Activated CD4-positive, CD25-positive, alpha-beta regulatory T cell (primary cell): Measurements from ENCODE around the gene EFHC1.
A peak's percentile ranks its signal among the peaks of the same experiment; 100 is the strongest.
"Not testable (repeated sequence)": the region's sequence is repeated elsewhere in the genome, so short reads cannot be mapped to it uniquely, and the experiment has no call there.

Experiments used
- DNase-seq, 4 experiments: peaks; one replicate each; lab custom pipeline; 2025; lab: John Stamatoyannopoulos, UW

The EFHC1 gene, protein sequence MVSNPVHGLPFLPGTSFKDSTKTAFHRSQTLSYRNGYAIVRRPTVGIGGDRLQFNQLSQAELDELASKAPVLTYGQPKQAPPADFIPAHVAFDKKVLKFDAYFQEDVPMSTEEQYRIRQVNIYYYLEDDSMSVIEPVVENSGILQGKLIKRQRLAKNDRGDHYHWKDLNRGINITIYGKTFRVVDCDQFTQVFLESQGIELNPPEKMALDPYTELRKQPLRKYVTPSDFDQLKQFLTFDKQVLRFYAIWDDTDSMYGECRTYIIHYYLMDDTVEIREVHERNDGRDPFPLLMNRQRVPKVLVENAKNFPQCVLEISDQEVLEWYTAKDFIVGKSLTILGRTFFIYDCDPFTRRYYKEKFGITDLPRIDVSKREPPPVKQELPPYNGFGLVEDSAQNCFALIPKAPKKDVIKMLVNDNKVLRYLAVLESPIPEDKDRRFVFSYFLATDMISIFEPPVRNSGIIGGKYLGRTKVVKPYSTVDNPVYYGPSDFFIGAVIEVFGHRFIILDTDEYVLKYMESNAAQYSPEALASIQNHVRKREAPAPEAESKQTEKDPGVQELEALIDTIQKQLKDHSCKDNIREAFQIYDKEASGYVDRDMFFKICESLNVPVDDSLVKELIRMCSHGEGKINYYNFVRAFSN

DNA sequence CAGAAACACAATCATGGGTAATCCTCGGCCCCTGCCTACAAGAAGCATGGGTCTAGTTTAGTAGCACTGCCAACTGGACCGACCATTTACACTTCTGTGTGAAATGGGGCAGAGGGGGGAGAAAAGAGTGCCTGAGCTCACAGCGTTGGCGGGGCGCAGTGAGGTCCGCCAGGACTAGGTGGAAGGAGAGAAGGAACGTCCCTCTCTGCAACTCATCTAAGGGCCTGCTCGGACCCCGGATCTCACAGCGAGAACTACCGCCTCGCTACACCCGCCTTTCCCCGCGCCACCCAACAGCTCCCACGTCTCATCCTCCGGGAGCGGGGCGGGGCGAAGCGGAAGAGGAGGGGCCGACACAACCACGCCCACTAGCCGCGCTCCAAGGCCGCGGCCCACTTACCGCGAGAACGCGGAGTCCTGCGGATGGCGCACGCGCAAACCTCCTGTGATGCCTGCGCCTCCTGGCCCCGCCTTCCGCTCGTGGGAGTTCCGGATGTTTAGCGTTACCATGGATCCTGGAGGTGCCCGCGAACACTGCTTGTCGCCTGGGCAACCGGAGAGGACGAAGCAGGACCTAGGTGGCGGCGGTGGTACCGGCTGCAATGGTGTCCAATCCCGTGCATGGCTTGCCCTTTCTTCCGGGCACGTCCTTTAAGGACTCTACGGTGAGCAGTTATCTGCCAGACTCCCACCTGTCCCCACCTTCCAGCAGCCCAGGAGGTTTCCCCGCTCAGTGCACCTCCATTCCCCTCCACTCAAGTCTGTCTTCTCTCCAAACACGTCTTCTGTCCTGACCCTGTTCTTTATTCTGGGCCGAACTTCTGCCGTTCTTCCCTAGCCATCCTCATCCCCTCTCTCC is at the start of gene EFHC1:
Gene EFHC1, plus strand, starts transcription at position 534 of the 859 bp plus-strand sequence. Its CDS starts 69 bp downstream, at position 603.
- DNase-seq = peak; percentile 93 to 97 (median 96)

DNA sequence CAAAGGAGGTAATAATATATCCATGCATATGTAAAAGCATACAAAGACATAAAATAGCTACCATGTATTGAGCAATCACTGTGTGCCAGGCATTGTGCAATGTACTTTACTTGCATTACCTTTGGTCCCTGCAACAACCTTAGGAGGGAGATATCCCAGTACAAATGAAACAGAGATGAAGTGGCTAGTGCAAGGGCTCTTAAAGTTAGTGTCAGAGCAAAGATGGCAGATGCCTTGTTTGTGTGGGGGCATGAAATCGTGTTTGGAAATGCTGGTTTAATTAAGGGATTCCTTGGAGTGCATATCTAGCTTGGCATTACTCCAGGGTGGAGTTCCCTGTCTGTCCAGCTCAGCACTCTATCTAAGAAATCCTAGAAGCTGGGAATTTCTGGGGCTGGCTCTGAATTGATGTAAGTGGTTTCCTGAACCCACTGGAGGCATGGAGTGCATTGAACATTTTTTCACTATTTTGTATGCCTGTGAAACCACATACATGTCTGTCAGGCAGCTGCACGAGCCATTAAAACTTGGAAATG is 48.4 kb upstream of the EFHC1 start:
- DNase-seq = no peak

DNA sequence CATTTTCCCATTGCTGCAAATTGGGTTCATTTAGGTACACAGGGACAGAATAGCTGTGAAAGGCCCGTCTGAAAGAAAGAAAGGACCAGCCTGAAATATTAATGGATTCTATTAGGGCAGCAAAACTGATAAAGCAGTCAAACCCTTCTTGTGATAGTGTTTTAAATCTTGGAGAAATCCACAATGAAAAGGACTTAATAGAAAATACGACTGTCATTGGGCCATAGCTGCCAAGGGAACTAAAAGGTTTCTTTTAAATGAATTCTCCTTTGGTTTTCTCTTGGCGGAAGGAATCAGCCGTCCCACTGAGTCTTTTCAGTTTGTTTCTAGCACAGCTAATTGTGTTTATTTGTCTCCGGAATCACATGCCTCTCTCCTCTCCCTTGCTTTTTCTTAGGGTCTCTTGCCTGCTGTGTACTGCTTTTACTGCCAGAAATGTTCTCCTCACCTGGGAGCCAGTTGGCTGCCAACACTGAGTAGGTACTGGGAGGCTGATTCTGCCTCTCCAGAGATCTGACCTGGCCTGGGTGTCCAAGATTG is 46.9 kb upstream of the EFHC1 start:
- DNase-seq = no peak

DNA sequence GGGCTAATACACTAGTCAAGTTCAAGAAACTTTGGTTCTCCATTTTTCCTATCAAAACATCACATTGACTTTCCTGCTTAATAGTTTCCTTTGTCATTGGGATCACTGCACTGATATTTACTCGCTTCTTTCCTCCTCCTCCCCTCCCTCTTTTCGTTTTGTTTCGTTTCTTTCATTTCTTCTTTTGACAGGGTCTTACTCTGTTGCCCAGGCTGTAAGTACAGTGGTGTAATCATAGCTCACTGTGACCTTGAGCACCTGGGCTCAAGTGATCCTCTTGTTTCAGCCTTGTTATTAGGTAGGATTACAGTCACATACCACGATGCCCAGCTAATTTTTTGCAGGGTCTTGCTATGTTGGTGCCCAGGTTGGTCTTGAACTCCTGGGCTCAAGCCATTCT is 45.9 kb upstream of the EFHC1 start:
- no peak for DNase-seq

DNA sequence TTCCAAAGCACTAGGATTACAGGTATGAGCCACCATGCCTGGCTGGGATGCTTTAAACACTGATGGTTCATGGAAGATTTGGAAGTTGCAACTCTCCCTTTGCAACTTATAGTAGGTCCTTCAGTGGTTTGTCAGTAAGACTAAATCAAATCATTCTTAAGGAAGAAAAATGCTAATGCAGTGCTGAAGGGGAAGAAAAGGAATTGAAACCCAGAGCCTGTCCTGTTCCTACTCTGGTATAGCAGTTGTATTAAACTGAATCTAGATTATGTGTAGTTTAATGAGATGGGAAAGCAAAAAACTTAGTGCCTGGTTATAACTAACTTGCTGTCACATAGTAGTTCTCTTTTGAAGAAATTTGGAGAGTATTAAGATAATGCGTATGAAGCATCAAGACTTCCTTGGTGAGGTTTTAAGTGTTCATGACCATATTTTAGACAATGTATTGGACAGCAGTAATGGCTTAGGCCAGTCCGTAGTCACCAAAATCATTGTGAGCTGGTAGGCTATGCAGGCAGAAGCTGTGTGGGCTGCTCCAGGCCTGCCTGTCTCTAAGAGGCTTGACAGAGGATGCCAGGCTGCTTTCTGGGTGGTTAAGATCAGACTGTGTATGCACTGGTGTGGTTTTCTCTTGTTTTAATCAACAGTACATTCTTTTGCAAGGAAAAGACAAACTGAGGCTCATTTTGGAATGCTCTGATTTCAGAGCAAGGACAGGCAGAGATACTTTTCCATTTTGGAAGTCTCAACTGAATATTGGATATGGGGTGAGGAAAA is 44.2 kb upstream of the EFHC1 start:
- DNase-seq = no peak

DNA sequence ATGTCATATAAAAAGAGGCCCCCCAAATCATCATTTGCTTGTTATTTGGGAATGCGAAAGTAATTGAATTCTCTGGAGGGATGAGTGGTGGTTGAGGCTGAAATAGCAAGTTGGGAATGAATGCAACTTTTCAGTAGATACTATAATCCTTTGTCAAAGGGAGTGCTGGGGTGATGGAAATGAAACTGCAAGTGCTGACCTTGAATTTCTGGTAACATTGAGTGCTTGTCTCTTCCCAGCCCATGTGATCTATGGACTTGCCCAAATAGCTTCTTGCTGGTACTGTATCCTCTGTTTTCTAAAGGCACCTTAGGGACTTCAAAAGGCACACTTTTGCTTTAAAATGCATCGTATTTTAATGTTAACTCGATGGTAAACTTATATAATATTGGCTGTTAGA is 43.4 kb upstream of the EFHC1 start:
- no peak for DNase-seq

DNA sequence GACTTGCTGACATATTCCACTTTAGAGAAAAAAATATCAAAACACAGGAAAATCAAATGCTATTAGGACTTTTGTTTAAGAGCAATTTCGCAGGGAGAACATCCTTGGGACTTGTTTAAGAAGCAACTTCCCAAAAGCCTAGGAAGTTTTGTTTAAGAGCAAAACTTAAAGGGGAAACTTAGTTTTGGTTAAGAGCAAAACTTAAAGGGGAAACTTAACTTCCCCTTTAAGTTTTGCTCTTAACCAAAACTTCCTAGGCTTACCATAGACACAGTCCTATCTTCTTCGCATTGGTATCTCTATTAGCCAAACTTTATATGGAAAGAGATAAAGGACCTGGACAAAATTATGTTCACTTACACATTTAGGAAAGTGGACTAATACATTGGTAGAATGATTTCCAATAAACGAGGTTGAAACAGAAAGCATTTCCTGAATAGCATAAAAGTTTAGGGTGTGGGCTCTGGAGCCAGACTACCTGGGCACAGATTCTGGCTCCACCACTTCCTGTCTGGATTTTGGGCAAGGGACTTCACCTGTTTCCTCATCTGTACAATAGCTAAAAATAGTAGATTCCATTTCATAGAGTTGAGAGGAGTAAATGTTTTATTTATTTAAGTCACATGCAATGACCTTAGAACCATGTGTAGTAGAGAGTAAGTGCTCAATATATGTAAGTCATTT is 42.5 kb upstream of the EFHC1 start:
- no peak for DNase-seq

DNA sequence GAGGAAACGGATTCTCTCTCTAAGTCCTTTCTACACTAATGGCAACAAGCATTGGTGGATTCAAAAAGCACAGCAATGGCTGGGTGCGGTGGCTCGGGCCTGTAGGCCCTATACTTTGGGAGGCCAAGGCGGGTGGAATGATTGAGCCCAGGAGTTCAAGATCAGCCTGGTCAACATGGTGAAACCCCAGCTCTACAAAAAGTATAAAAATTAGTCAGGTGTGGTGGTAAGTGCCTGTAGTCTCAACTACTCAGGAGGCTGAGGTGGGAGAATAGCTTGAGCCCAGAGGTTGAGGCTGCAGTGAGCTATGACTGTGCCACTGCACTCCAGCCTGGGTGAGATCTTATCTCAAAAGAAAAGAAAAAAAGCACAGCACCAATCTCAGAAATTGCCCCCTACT is 38.9 kb upstream of the EFHC1 start:
- no peak for DNase-seq

DNA sequence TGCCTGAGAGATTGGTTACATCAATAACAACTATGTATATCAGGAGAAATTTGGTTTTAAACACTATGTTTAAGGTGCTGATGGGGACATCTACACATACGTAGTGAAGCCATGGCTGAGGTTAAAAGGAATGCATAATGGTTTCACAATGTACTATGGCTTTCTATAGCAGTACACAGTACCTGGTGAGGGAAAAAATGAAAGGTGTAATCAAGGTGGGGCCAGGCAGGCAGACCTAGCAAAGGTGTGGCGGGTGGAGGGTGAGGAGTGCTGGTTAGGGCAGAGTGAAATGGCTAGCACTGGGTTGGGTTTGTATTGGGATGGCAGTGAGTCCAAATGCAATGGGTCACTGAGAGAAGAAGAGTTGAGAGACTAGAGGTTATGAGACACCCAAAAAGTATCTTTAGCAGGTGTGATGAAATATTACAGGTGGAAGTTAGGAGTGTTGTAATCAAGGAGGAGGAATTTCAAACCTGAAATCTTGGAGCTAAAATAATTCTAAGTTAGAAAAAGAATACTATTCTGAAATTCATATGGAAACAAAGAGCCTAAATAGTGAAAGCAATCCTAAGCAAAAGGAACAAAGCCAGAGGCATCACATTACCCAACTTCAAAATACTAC is 35.9 kb upstream of the EFHC1 start:
- no peak for DNase-seq

DNA sequence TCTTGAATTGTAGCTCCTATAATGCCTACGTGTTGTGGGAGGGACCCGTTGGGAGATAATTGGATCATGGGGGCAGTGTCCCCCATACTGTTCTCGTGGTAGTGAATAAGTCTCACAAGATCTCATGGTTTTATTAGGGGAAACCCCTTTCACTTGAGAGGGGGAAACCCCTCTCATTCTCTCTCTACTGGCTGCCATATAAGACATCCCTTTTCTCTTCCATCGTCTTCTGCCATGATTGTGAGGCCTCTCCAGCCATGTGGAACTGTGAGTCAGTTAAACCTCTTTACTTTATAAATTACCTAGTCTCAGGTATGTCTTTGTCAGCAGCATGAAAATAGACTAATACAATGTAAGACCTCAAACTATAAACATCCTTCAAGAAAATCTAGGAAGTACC is 35.1 kb upstream of the EFHC1 start:
- no peak for DNase-seq

DNA sequence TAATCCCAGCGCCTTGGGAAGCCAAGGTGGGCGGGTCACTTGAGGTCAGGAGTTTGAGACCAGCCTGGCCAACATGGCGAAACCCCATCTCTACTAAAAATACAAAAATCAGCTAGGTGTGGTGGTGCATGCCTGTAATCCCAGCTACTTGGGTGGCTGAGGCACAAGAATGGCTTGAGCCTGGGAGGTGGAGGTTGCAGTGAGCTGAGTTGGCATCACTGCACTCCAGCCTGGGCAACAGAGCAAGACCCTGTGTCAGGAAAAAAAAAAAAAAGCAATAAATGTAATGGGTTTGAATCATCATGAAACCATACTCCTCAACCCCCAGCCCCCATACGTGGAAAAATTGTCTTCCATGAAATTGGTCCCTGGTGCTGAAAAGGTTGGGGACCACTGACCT is 32.0 kb upstream of the EFHC1 start:
- not testable (repeated sequence) for DNase-seq

DNA sequence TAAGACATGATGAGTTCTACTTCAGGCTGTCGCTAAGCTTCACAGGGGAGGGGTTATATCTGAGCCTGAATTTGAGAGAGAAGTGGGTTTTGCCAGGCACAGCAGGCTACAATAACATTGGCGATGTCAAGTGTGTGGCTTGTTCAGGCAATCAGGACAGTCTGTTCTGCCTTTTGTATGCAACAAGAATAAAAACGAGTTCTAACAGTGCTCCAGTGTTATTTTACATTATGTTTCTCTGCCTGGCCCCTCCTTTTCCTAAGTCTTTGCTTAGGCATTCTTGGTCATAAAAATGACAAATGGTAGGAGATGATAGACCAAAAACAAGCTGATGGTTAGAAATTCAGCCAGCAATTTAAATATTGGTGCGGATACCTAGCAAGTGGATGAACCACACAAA is 31.4 kb upstream of the EFHC1 start:
- no peak for DNase-seq

DNA sequence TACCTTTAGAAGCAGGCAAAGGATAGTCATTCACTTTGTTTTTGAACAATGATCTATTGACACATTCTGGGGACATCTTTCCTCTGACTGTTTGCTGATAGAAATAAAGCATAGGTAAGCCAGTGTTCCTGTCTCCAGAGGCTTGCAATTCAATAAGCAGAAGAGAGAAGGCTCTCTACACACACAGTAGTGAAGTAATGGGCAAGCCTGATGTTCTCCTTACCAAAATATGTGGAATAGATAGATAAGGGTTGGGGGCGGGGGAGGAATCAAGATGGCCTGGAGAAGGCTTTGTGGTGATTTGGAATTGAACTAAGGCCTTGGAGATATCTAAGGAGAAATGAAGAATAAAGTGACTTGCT is 30.9 kb upstream of the EFHC1 start:
- DNase-seq = no peak

DNA sequence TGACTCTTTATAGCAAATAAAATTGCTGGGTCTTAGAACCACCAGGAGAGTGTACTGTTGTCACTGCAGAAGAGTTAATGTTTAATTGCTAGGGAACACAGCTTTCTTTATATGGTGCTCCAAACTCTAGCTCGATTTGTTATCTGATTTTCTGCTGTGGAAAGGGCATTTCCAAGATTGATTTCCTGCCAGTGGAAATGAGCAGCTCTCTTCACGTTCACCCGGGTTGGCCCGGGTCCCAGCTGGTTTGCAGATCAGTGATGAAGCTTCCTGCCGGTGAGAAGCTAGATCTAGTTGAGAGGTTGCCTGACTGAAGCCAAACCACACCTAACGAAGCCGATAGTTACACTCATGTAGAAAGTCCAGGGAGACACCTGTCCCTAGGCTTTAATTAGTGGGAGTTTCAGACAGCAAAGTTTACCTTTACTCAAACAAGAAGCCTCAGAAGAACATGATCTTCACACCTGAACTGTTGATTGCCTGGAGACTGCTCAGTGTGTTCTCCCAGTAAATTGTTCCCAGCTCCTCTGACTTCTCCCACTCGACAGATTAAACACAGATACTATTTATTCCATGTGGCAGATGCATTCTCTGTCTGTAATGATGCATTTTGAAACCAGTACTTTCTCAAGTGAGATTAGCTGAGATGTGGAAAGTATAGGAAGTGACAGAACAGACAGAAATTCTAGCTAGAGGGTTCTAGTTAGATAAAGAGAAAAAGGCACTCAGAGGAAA is 30.3 kb upstream of the EFHC1 start:
- peak in 3 of 4 experiments; percentile 5 to 19 (median 10) for DNase-seq

DNA sequence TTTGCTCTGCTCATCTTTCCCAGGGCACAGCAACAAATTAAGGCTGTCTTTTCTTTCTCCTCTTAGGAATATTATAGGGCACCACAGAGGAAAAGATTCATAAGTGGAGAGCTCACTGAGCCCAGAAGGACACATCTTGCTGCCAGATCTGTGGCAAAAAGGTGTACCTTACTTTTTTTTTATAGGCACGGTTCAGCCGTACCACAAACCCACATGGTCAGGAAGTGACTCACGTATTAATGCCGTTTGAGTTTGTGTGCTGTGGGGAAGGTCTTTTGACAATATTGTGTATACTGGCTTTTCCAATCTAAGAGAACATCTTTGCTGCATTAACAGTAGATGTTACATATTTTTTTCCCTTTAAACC is 29.8 kb upstream of the EFHC1 start:
- DNase-seq = peak in 1 of 4 experiments; percentile 5

DNA sequence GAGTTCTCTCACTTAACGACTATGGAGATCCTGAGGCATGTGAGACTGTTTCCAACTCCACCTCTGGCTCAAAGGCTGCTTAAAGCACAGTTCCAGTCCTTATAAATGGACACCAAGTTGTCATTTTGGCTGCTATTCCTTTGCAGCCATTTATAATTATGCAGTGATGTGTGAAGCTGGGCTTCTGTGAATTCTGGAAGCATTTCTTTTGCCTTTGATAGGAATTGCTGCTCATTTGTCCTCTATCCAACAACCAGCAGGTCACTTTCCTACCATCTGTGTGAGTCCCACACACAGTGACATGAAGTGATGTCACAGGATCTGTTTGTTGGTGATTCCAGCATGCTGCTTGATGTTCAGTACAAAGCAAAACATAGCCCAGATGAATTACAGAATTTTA is 28.5 kb upstream of the EFHC1 start:
- DNase-seq = no peak

DNA sequence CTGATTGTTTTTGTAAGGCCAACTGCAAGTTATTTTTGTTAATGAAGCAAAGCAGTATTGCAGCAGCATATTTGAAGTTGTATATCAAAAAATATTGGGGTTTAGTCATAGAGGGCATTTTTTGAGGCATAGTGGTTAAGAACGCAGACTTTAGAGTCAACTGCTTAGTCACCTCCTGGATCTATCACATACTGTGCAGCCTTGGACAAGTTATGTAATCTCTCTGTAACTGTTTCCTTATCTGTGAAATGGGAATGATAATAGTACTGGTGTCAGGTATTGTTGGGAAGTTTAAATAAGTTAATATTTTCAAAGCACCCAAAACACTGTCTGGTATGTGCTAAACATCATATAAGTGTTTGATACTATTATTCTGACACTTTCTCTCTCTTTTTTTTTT is 27.2 kb upstream of the EFHC1 start:
- no peak for DNase-seq

DNA sequence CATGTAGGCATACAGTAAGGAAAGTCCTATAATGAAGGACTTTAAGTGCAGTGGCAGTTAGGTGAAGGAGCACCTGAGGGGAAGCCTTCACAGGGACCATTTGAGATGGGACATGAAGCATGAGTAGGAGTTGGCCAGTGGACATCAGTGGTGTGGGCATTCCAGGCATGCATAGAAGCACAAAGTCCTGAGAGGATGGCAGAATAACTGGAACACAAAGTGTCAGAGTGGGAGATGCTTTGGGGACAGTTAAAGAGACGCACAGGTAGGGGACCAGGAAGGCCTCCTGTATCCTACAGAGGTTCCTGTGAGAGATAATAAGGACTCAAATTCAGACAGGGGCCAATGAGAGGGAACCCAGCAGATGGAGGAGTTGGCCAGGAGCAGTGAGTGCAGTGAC is 26.4 kb upstream of the EFHC1 start:
- DNase-seq = no peak

DNA sequence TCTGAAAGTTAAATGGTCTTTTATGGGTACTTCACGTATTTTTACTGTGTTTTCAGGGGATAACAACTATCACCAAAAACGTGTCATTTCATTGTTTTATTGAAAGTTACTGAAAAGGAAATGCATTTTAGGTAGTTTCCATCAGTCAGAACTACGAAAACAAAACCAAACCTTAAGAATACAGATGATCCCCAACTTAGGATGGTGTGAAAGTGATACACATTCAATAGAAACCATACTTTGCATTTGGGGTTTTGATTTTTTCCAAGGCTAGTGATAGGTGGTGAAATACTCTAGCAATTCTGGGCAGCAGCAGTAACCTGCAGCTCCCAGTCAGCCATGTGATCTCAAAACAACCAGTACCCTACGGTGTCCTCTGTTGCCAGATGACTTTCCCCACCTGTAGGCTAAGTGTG is 25.9 kb upstream of the EFHC1 start:
- DNase-seq = no peak

DNA sequence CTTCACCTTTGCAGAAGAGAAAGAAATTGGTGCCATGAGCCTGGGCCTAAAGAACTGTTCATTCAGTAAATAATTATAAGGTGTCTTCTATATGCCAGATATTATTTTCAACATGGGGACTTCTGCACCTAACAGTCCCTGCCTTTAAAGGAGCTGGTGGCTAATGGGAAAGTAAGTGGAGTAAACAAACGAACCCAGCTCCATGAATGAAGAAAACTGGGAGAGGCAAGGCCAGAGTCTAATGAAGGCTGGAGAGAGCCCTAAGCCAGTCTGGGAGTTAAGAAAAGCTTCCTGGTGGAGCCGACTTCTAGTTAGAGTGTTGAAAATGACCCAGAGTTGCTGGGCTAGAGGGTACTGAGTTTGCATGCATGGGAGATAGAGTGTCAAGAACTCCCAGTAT is 24.2 kb upstream of the EFHC1 start:
- no peak for DNase-seq
